ENCODE results near the gene ZNF441.

- TF ChIP-seq CTCF (conservative IDR thresholded peaks at IDR 0.05; ENCODE audit: low read length) (no peak), EZH2phosphoT487 (IDR thresholded peaks at IDR 0.05; ENCODE audit: borderline replicate concordance) (no peak)
Observed at GRCh38 chr19:11729586-11729985, 37.2 kb upstream of the ZNF441 start.

All from Loucy (cell line).